Measurements from ENCODE around the gene KAZN.

- no peak for TF ChIP-seq GATA2 (IDR thresholded peaks at IDR 0.05; ENCODE audit: low read depth, low read length)
- TF ChIP-seq GATA3 (IDR thresholded peaks at IDR 0.05; ENCODE audit: low read depth, low read length) = no peak
Observed at GRCh38 chr1:14806772-14807171, 208.3 kb downstream of the KAZN start.

Measured in SH-SY5Y (cell line).